HepG2 (cell line): ENCODE data around the gene RSL1D1.

Experiments used
- MAZ ChIP-seq, 2 experiments: sonication (generic) in 1 of 2; formaldehyde crosslinking in 1 of 2; IDR thresholded peaks; 2 replicates each; pipeline versions ENCODE4 v1.5.0 to v1.6.1; 2012 to 2020; ENCODE audit warnings: low read depth in 2 of 2, mild to moderate bottlenecking in 2 of 2, borderline replicate concordance in 1 of 2, improper control_type of control experiment in 1 of 2, low read length in 1 of 2, missing genetic modification reagents in 1 of 2, moderate library complexity in 1 of 2
- NFKB2 ChIP-seq: sonication (generic); formaldehyde crosslinking; IDR thresholded peaks from 2 replicates; pipeline ENCODE4 v1.4.0; 2020; ENCODE audit warnings: missing genetic modification reagents, borderline replicate concordance
- PAX8 ChIP-seq: sonication (generic); formaldehyde crosslinking; IDR thresholded peaks from 2 replicates; pipeline ENCODE4 v1.8.0; 2022; ENCODE audit warnings: mild to moderate bottlenecking, missing genetic modification reagents, borderline replicate concordance
- ZNF232 ChIP-seq: sonication (generic); formaldehyde crosslinking; IDR thresholded peaks from 2 replicates; pipeline ENCODE4 v1.4.0; 2020; ENCODE audit warnings: missing genetic modification reagents, borderline replicate concordance

GRCh38 chr16:11816123-11816522 is 35.2 kb downstream of the RSL1D1 start:
- TF ChIP-seq ZNF232 (CRISPR knock-in tag) = no peak
- no peak for TF ChIP-seq NFKB2 (CRISPR knock-in tag)
- no peak for TF ChIP-seq MAZ (IDR thresholded peaks at IDR 0.05; ENCODE audit: borderline replicate concordance, low read depth, low read length)
- no peak for TF ChIP-seq MAZ (CRISPR knock-in tag; IDR thresholded peaks at IDR 0.05; ENCODE audit: low read depth)
- TF ChIP-seq PAX8 = no peak
